Breast epithelium (tissue), 3 donors: ENCODE results near the gene RPL13A.

Experiments
- POLR2A ChIP-seq: fragments of 450-650 bp; IDR thresholded peaks from one replicate; pipeline ENCODE4 v1.6.1; 2016; ENCODE audit warnings: antibody characterized with exemption, mild to moderate bottlenecking, moderate library complexity
- TF ChIP-seq, protein P1 (sequence below), 3 donors: fragments of 450-650 bp; IDR thresholded peaks; one replicate each; pipeline ENCODE4 v1.5.1; 2016 to 2017; ENCODE audit warnings: antibody characterized with exemption in 3 of 3, mild to moderate bottlenecking in 3 of 3, moderate library complexity in 3 of 3

DNA sequence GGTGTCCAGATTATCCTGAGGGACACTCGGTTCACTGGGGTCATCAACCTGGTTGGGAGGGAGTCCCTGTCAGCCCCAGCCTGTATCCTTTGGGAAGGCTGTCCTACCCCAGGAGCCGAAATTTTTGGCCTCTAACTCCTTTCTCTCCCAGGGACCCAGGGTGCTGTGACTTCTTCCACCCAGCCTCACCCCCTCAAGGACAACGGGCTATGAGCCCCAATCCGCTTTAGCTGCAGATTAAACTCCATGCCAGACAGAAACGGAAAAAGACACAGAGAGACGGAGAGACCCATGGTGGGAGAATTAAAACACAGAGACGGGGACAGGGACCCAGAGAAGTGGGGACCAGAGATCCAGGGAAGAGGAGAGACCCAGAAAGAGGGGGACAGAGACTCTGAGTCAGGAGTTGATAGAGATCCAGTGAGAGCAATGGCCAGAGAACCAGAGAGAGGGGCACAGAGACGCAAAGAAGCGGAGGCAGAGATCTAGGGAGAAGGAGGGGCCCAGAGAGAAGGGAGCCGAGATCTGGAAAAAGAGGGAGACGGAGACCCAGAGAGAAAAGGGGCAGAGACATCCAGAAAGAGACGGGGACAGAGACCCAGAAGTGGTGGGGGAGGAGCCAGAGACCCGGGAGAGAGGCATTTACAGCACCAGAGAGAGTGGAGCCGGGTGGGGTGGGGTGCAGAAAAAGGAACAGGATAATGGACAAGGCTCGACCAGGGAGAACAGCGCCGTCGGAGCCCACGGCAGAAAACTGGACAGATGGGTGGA, 46.8 kb upstream of the RPL13A start:
- TF ChIP-seq, protein P1, sequence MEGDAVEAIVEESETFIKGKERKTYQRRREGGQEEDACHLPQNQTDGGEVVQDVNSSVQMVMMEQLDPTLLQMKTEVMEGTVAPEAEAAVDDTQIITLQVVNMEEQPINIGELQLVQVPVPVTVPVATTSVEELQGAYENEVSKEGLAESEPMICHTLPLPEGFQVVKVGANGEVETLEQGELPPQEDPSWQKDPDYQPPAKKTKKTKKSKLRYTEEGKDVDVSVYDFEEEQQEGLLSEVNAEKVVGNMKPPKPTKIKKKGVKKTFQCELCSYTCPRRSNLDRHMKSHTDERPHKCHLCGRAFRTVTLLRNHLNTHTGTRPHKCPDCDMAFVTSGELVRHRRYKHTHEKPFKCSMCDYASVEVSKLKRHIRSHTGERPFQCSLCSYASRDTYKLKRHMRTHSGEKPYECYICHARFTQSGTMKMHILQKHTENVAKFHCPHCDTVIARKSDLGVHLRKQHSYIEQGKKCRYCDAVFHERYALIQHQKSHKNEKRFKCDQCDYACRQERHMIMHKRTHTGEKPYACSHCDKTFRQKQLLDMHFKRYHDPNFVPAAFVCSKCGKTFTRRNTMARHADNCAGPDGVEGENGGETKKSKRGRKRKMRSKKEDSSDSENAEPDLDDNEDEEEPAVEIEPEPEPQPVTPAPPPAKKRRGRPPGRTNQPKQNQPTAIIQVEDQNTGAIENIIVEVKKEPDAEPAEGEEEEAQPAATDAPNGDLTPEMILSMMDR (IDR thresholded peaks at IDR 0.05): no peak
- no peak for TF ChIP-seq POLR2A
